Type B pancreatic cell (in vitro differentiated cells): ENCODE results near the gene LSP1. TPM values are rescaled to one million over a fixed set of nuclear protein-coding genes. Genes with fewer than 3 reads are reported as not detected.
A peak's percentile ranks its signal among the peaks of the same experiment; 100 is the strongest.

Experiments used
- DNase-seq: peaks from one replicate; pipeline ENCODE4 v3.0.0; 2021; ENCODE audit warnings: mixed read lengths; ENCODE audit not compliant: unreplicated experiment; ENCODE audit errors: extremely low spot score
- H3K27ac Mint-ChIP-seq: 2 replicates; pipeline ENCODE4 v1.8.0; 2021; ENCODE audit warnings: mild to moderate bottlenecking, mixed read lengths
- H3K27me3 Mint-ChIP-seq: 2 replicates; pipeline ENCODE4 v1.8.0; 2021; ENCODE audit warnings: mixed read lengths
- H3K36me3 Mint-ChIP-seq: 2 replicates; pipeline ENCODE4 v1.8.0; 2021; ENCODE audit warnings: mixed read lengths
- H3K4me1 Mint-ChIP-seq: one replicate; pipeline ENCODE4 v1.8.0; 2021; ENCODE audit warnings: mixed read lengths; ENCODE audit not compliant: unreplicated experiment
- H3K4me3 Mint-ChIP-seq: 2 replicates; pipeline ENCODE4 v1.8.0; 2021; ENCODE audit warnings: mild to moderate bottlenecking, mixed read lengths
- H3K9me3 Mint-ChIP-seq: 2 replicates; pipeline ENCODE4 v1.8.0; 2021; ENCODE audit warnings: mixed read lengths
- total RNA-seq: library from RNA; stranded (reverse); gene quantifications from 2 replicates; pipeline ENCODE4 v1.2.1, GENCODE V29; 2021; ENCODE audit warnings: low replicate concordance
- TF ChIP-seq, protein P1 (sequence below): fragments of 200-600 bp; sonication (generic); conservative IDR thresholded peaks from 2 replicates; pipeline ENCODE4 v1.5.0; 2021; ENCODE audit warnings: antibody characterized with exemption, mild to moderate bottlenecking

Gene LSP1
- total RNA-seq, 1 donor from 2014 or later = 0.53 TPM

DNA sequence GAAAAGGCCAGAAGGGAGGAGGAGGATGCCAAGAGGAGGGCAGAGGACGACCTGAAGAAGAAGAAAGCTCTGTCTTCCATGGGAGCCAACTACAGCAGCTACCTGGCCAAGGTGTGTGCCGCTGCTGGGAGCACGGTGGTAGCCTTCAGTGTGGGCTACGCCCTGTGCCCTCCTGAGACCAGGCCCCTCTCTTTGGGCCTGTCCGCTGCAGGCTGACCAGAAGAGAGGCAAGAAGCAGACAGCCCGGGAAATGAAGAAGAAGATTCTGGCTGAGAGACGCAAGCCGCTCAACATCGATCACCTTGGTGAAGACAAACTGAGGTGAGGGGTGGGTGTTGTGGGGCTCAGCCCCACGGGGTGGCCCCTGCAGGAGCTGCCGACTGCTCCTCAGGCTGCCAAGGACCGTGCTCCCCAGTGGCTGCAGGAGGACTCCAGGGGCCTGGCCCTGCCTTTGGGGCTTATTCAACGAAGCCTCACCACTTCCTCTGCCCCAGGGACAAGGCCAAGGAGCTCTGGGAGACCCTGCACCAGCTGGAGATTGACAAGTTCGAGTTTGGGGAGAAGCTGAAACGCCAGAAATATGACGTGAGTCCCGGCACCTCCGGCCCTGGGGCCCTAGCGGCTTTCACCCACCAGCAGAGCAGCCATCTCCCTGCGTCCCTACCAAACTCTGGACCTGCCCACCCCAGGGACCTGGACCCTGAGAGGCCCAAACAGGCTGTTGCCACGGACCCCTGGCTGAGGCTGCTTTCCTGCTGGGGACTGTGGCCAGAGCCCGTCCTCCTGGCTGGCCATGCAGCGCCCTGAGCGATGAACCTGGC is 81.7 kb downstream of the LSP1 start:
- peak; percentile 67 for DNase-seq
- Mint-ChIP-seq H3K4me3 (no peak overlapping the region), H3K9me3 (no peaks in the 10 kb centered on the region), H3K27ac (no peak overlapping the region), H3K27me3 (no peaks in the 10 kb centered on the region), H3K36me3 (peaks cover 4% of the 10 kb centered on the region), H3K4me1 (peaks cover 19% of the 10 kb centered on the region)
- TF ChIP-seq, protein P1, sequence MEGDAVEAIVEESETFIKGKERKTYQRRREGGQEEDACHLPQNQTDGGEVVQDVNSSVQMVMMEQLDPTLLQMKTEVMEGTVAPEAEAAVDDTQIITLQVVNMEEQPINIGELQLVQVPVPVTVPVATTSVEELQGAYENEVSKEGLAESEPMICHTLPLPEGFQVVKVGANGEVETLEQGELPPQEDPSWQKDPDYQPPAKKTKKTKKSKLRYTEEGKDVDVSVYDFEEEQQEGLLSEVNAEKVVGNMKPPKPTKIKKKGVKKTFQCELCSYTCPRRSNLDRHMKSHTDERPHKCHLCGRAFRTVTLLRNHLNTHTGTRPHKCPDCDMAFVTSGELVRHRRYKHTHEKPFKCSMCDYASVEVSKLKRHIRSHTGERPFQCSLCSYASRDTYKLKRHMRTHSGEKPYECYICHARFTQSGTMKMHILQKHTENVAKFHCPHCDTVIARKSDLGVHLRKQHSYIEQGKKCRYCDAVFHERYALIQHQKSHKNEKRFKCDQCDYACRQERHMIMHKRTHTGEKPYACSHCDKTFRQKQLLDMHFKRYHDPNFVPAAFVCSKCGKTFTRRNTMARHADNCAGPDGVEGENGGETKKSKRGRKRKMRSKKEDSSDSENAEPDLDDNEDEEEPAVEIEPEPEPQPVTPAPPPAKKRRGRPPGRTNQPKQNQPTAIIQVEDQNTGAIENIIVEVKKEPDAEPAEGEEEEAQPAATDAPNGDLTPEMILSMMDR = no peak

DNA sequence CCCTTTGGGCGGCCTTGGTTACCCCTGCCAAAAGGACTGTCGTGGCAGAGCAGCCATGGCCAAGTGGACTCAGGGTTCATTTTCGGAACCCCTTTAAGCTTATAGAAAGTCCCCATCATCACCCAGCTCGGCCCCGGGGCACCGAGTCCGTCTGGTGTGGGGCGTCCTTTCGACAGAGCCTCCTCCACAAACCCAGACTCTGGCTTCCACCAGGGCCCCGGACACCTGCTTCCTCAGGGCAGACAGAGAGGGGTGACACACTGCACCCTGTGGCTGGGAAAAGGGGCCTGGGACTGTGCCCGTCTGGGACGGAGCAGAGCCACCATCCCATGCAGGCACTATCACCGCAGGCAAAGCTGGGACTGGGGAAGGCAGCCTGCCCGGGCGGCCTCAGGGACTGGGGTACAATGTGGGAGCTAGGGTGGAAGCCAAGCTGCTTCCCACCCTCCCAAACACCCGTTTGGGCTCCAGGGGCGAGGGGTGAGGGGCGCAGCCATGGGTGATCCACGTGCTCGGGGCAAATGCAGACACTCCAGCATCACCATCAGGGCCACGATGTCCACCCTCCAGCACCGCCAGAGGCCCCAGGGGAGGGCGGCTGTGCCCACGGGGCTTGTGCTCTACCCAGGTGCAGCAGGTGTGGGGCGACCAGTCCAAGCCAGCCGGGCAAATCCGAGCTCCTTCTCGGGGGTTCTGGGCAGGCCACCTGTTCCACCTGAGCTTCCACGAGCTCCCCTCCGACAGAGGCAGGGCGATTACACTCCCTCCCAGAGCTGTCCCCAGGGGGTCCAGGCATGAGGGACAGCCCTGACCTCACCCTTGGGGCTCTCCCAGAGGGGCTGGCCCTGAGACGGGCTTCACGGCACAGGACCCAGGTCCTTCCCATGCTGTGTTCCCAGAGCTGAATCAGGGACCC is 82.5 kb downstream of the LSP1 start:
- H3K36me3 Mint-ChIP-seq = peaks cover 4% of the 10 kb centered on the region
- DNase-seq = no peak
- H3K9me3 Mint-ChIP-seq = no peaks in the 10 kb centered on the region
- TF ChIP-seq, protein P1 = no peak
- peaks cover 25% of the 10 kb centered on the region for H3K4me1 Mint-ChIP-seq
- H3K4me3 Mint-ChIP-seq = no peak overlapping the region
- no peak overlapping the region for H3K27ac Mint-ChIP-seq
- no peaks in the 10 kb centered on the region for H3K27me3 Mint-ChIP-seq

DNA sequence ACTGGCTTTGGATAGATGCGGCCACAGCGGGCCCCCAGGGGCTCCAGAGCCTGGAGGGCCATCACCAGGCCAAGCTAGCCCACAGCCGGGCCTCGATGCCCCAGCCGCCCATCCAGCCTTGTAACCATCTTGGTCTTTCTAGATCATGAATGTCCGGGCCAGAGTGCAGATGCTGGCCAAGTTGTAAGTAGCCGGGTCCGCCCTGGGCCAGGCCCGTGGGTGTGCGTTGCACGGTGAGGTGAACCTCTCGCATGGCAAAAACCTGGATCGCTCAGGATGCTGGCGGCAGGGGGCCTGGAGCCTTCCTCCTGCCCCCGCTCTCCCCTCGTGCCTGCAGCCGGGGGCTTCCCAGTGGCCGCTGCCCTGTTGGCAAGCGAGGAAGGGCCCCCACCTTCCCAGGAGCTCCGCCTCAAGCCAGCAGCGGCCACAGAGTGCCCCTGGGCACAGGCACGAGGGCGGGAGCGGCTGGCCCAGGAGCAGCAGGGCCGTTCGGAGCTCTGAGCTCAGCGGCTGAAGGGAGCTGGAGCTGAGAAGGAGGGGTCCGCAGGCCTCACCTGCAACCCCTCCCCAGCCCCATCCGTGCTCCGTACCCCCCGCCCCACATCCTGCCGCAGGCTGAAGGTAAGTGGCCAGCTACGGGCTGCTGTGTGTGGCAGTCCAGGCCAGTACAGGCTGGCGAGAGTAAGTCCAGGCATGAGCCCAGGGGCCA is 83.3 kb downstream of the LSP1 start:
- Mint-ChIP-seq H3K4me3 (no peak overlapping the region), H3K9me3 (no peaks in the 10 kb centered on the region), H3K36me3 (peaks cover 4% of the 10 kb centered on the region), H3K27ac (no peak overlapping the region), H3K4me1 (peaks cover 26% of the 10 kb centered on the region), H3K27me3 (no peaks in the 10 kb centered on the region)
- TF ChIP-seq, protein P1 = no peak
- DNase-seq = peak; percentile 67

DNA sequence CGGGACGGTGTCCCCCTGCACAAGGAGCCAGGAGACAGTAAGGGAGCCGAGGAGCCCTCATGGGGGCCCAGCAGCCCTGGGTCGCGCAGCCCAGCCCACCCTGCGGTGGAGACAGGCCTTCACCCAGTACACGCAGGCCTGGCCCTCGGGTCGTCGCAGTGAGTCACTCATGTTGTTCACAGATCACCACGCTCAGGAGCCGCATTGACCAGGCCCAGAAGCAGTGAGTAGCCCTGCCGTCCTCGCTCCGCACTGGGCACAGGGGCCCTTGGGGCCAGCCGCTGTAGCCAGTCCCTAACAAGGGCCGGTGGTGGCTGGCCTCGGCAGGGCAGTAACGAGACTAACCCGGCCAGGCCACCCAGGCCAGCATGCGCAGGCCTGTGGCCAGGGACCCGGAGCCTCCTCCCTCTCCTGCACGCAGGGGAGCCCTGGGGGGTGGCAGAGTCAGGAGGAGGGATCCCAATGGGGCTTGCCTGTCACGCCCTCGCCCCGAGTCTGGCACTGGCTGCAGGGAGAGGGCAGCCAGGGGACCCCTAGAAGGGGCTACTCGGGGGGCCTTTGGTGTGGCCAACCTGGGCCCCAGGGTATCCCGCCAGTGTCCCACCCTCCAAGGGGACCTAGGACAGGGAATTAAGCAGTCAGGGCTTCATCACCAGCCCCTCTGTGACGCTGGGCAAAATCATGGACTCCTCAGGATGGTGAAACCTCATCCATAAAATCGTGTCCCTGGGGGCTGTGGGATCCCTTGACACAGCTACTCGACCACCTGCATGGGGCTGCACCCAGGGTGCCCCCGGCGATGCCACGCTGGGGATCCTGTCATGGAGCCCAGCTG is 84.1 kb downstream of the LSP1 start:
- H3K4me3 Mint-ChIP-seq = no peak overlapping the region
- H3K9me3 Mint-ChIP-seq = no peaks in the 10 kb centered on the region
- no peak overlapping the region for H3K27ac Mint-ChIP-seq
- peaks cover 4% of the 10 kb centered on the region for H3K36me3 Mint-ChIP-seq
- DNase-seq = peak; percentile 68
- peaks cover 19% of the 10 kb centered on the region for H3K4me1 Mint-ChIP-seq
- no peaks in the 10 kb centered on the region for H3K27me3 Mint-ChIP-seq
- TF ChIP-seq, protein P1 = no peak
